Neural progenitor cell (in vitro differentiated cells): ENCODE results near the gene MROH8. TPM values are rescaled to one million over a fixed set of nuclear protein-coding genes. Genes with fewer than 3 reads are reported as not detected.

Experiments used
- DNase-seq: peaks from one replicate; pipeline ENCODE4 v3.0.0-alpha.2; 2016; ENCODE audit warnings: low spot score
- H2AFZ ChIP-seq: fragments of 200-600 bp; sonication (generic); replicated peaks from 2 replicates; pipeline ENCODE4 v1.6.1; 2016; ENCODE audit warnings: antibody characterized with exemption
- H3F3A ChIP-seq: fragments of 200-600 bp; sonication (generic); 2 replicates; pipeline ENCODE4 v1.6.1; 2016; ENCODE audit warnings: antibody characterized with exemption, low read depth
- H3K27ac ChIP-seq: fragments of 200-600 bp; sonication (generic); 2 replicates; pipeline ENCODE4 v1.5.1; 2016; ENCODE audit warnings: mild to moderate bottlenecking
- H3K27me3 ChIP-seq: fragments of 200-600 bp; sonication (generic); 2 replicates; pipeline ENCODE4 v1.6.1; 2016; ENCODE audit warnings: mild to moderate bottlenecking, moderate library complexity
- H3K36me3 ChIP-seq: fragments of 200-600 bp; sonication (generic); 2 replicates; pipeline ENCODE4 v1.5.1; 2016
- H3K4me1 ChIP-seq: fragments of 200-600 bp; sonication (generic); 2 replicates; pipeline ENCODE4 v1.6.1; 2016; ENCODE audit warnings: mixed run types
- H3K4me2 ChIP-seq: fragments of 200-600 bp; sonication (generic); 2 replicates; pipeline ENCODE4 v1.6.1; 2016
- H3K4me3 ChIP-seq: fragments of 200-600 bp; sonication (generic); 2 replicates; pipeline ENCODE4 v1.5.1; 2016
- H3K79me2 ChIP-seq: fragments of 200-600 bp; sonication (generic); 2 replicates; pipeline ENCODE4 v1.6.1; 2016; ENCODE audit warnings: low read depth
- H3K9ac ChIP-seq: fragments of 200-600 bp; sonication (generic); 2 replicates; pipeline ENCODE4 v1.6.1; 2016
- H3K9me3 ChIP-seq: fragments of 200-600 bp; sonication (generic); 2 replicates; pipeline ENCODE4 v1.5.1; 2016; ENCODE audit warnings: low read depth
- H4K20me1 ChIP-seq: fragments of 200-600 bp; sonication (generic); 2 replicates; pipeline ENCODE4 v1.6.1; 2016; ENCODE audit warnings: low read depth
- H3K27ac Mint-ChIP-seq: 3 replicates; pipeline ENCODE4 v1.8.0; 2021; ENCODE audit warnings: mixed read lengths
- H3K27me3 Mint-ChIP-seq: 2 replicates; pipeline ENCODE4 v1.8.0; 2022; ENCODE audit warnings: low read depth, mild to moderate bottlenecking, inconsistent platforms, moderate library complexity, mixed read lengths; ENCODE audit not compliant: insufficient read depth
- H3K36me3 Mint-ChIP-seq: 3 replicates; pipeline ENCODE4 v1.8.0; 2021; ENCODE audit warnings: mixed read lengths
- H3K4me1 Mint-ChIP-seq: 3 replicates; pipeline ENCODE4 v1.8.0; 2021; ENCODE audit warnings: mixed read lengths
- H3K4me3 Mint-ChIP-seq: 3 replicates; pipeline ENCODE4 v1.8.0; 2021; ENCODE audit warnings: mild to moderate bottlenecking, moderate library complexity, mixed read lengths
- H3K9me3 Mint-ChIP-seq: 3 replicates; pipeline ENCODE4 v1.8.0; 2020; ENCODE audit warnings: mixed read lengths
- CTCF ChIP-seq: fragments of 200-600 bp; sonication (generic); IDR thresholded peaks from 2 replicates; pipeline ENCODE4 v1.5.1; 2017; ENCODE audit warnings: antibody characterized with exemption, mild to moderate bottlenecking
- EZH2 ChIP-seq: fragments of 200-600 bp; sonication (generic); IDR thresholded peaks from 2 replicates; pipeline ENCODE4 v1.6.1; 2017; ENCODE audit warnings: antibody characterized with exemption, mild to moderate bottlenecking, moderate library complexity
- EZH2phosphoT487 ChIP-seq: fragments of 200-600 bp; sonication (generic); IDR thresholded peaks from 2 replicates; pipeline ENCODE4 v1.6.1; 2017; ENCODE audit warnings: antibody characterized with exemption
- total RNA-seq: library from RNA; depleted of rRNA; stranded (reverse); fragments of >200 nt; gene quantifications from 2 replicates; pipeline ENCODE4 v1.2.3, GENCODE V29; 2015; ENCODE audit warnings: low replicate concordance

Gene MROH8
- total RNA-seq, 1 donor from 2014 or later, result 3.5 TPM

GRCh38 chr20:37102571-37102970 is 76.8 kb downstream of the MROH8 start:
- no peaks in the 10 kb centered on the region for H3K4me1 ChIP-seq
- no peak overlapping the region for H2AFZ ChIP-seq
- H3K9me3 ChIP-seq, result no peaks in the 10 kb centered on the region
- no peaks in the 10 kb centered on the region for H3K79me2 ChIP-seq
- no peaks in the 10 kb centered on the region for H3K36me3 Mint-ChIP-seq
- H3K27ac Mint-ChIP-seq, result no peak overlapping the region
- H4K20me1 ChIP-seq, result no peaks in the 10 kb centered on the region
- H3K9ac ChIP-seq, result no peak overlapping the region
- no peaks in the 10 kb centered on the region for H3K36me3 ChIP-seq
- no peak overlapping the region for H3K4me3 Mint-ChIP-seq
- H3K27me3 Mint-ChIP-seq, result no peaks in the 10 kb centered on the region
- no peak for DNase-seq
- peaks cover 4% of the 10 kb centered on the region for H3K4me1 Mint-ChIP-seq
- no peak for TF ChIP-seq CTCF
- TF ChIP-seq EZH2, result no peak
- H3K4me2 ChIP-seq, result no peak overlapping the region
- no peaks in the 10 kb centered on the region for H3K27me3 ChIP-seq
- H3K27ac ChIP-seq, result no peak overlapping the region
- no peaks in the 10 kb centered on the region for H3K9me3 Mint-ChIP-seq
- H3F3A ChIP-seq, result no peaks in the 10 kb centered on the region
- no peak overlapping the region for H3K4me3 ChIP-seq

- H3K4me1 ChIP-seq, result peaks cover 15% of the 10 kb centered on the region
- peak overlapping the region; percentile 97 for H3K4me3 Mint-ChIP-seq
- H3K9me3 ChIP-seq, result no peaks in the 10 kb centered on the region
- H3K27ac ChIP-seq, result no peak overlapping the region
- H3K9ac ChIP-seq, result no peak overlapping the region
- TF ChIP-seq EZH2phosphoT487 (no peak), CTCF (no peak), EZH2 (no peak)
- H3K36me3 Mint-ChIP-seq, result peaks cover 14% of the 10 kb centered on the region
- H3K9me3 Mint-ChIP-seq, result no peaks in the 10 kb centered on the region
- H3K4me3 ChIP-seq, result peak overlapping the region; percentile 78
- H3K27me3 ChIP-seq, result no peaks in the 10 kb centered on the region
- peak; percentile 7 for DNase-seq
- H3K4me1 Mint-ChIP-seq, result peaks cover 26% of the 10 kb centered on the region
- H3K27me3 Mint-ChIP-seq, result peaks cover 5% of the 10 kb centered on the region
- H3K79me2 ChIP-seq, result peaks cover 39% of the 10 kb centered on the region
- peak overlapping the region; percentile 100 for H2AFZ ChIP-seq
- H3K4me2 ChIP-seq, result peak overlapping the region; percentile 82
- peaks cover 8% of the 10 kb centered on the region for H3F3A ChIP-seq
- no peaks in the 10 kb centered on the region for H4K20me1 ChIP-seq
- H3K27ac Mint-ChIP-seq, result peak overlapping the region; percentile 100
- no peaks in the 10 kb centered on the region for H3K36me3 ChIP-seq
Measured at GRCh38 chr20:37096415-37097041, 82.8 kb downstream of the MROH8 start.

GRCh38 chr20:37095599-37096414 is 83.5 kb downstream of the MROH8 start, which contains the start of gene RBL1:
Gene RBL1, minus strand, starts transcription at chr20:37095997. Its CDS starts 69 bp downstream, at chr20:37095928.
- H3K9me3 ChIP-seq, result no peaks in the 10 kb centered on the region
- Mint-ChIP-seq H3K9me3 (no peaks in the 10 kb centered on the region), H3K4me1 (peaks cover 26% of the 10 kb centered on the region)

More at GRCh38 chr20:37095599-37096414, 83.5 kb downstream of the MROH8 start, which contains the start of gene RBL1:
- peak within 1 kb of the TSS; percentile 100 for H3K27ac Mint-ChIP-seq
- peak within 1 kb of the TSS; percentile 82 for H3K4me2 ChIP-seq
- peaks cover 16% of the 10 kb centered on the region for H3K36me3 Mint-ChIP-seq
- H3K27me3 ChIP-seq, result no peaks in the 10 kb centered on the region
- peaks cover 5% of the 10 kb centered on the region for H3K27me3 Mint-ChIP-seq
- TF ChIP-seq EZH2 (no peak), CTCF (peak; percentile 27)
- H3F3A ChIP-seq, result peaks cover 8% of the 10 kb centered on the region
- peak within 1 kb of the TSS; percentile 78 for H3K4me3 ChIP-seq
- peak; percentile 94 for DNase-seq
- H3K4me1 ChIP-seq, result peaks cover 15% of the 10 kb centered on the region
- peak within 1 kb of the TSS; percentile 100 for H2AFZ ChIP-seq
- peaks cover 45% of the 10 kb centered on the region for H3K79me2 ChIP-seq
- H3K36me3 ChIP-seq, result no peaks in the 10 kb centered on the region
- peak within 1 kb of the TSS; percentile 99 for H3K9ac ChIP-seq
- peak within 1 kb of the TSS; percentile 97 for H3K4me3 Mint-ChIP-seq
- no peaks in the 10 kb centered on the region for H4K20me1 ChIP-seq
- peak within 1 kb of the TSS; percentile 98 for H3K27ac ChIP-seq
